ENCODE data around the gene MT1G.

Gene MT1G

GRCh38 chr16:56617212-56618085 is 50.4 kb downstream of the MT1G start:
- DNase-seq (ENCODE audit: low spot score), result peak; percentile 84
